ENCODE results near the gene MDFIC2.

MDFIC2 gene

GRCh38 chr3:70247955-70248354, 64.5 kb downstream of the MDFIC2 start:
- no peak for TF ChIP-seq USF1 (IDR thresholded peaks at IDR 0.05)
- TF ChIP-seq ZBTB7A (IDR thresholded peaks at IDR 0.05; ENCODE audit: low read depth): no peak
- TF ChIP-seq TAF1 (IDR thresholded peaks at IDR 0.05; ENCODE audit: low read depth): no peak
- no peak for TF ChIP-seq EP300 (IDR thresholded peaks at IDR 0.05; ENCODE audit: borderline replicate concordance)
- no peak for TF ChIP-seq CREB1 (IDR thresholded peaks at IDR 0.05; ENCODE audit: low read depth)
- no peak for TF ChIP-seq YY1 (IDR thresholded peaks at IDR 0.05; ENCODE audit: low read depth)
- no peak for TF ChIP-seq RAD21 (IDR thresholded peaks at IDR 0.05; ENCODE audit: low read depth)
- TF ChIP-seq CEBPB (IDR thresholded peaks at IDR 0.05): no peak
- TF ChIP-seq REST (IDR thresholded peaks at IDR 0.05; ENCODE audit: low read depth): no peak
- no peak for TF ChIP-seq TCF12 (IDR thresholded peaks at IDR 0.05; ENCODE audit: low read depth)
- TF ChIP-seq NFIC (IDR thresholded peaks at IDR 0.05): no peak
- no peak for TF ChIP-seq EGR1 (IDR thresholded peaks at IDR 0.05)
- TF ChIP-seq FOXM1 (IDR thresholded peaks at IDR 0.05; ENCODE audit: borderline replicate concordance, low read depth): no peak

- TF ChIP-seq FOXM1 (IDR thresholded peaks at IDR 0.05; ENCODE audit: borderline replicate concordance, low read depth) (no peak), TAF1 (IDR thresholded peaks at IDR 0.05; ENCODE audit: low read depth) (no peak), RAD21 (IDR thresholded peaks at IDR 0.05; ENCODE audit: low read depth) (no peak), EP300 (IDR thresholded peaks at IDR 0.05; ENCODE audit: borderline replicate concordance) (no peak), REST (IDR thresholded peaks at IDR 0.05; ENCODE audit: low read depth) (no peak), ZBTB7A (IDR thresholded peaks at IDR 0.05; ENCODE audit: low read depth) (no peak), TCF12 (IDR thresholded peaks at IDR 0.05; ENCODE audit: low read depth) (no peak), EGR1 (IDR thresholded peaks at IDR 0.05) (no peak)
Observed at GRCh38 chr3:70245746-70246525, 66.5 kb downstream of the MDFIC2 start.

DNA sequence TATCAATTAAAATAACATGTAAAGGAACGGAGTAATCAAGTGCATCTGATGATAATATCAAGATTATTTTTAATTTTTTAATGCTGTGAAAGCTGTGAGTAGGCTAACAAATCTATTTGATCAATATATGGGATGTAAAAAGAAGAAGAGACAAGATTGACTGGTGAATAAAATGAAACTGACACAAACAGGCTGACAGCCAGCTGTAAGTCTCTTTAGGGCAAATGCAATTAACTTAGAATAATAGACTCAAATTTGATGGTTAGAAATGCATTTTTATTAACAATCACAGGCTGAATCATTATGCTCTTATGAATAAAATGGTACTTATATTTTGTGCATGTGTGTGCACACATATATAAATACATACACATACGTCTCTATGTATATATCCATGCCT, 68.0 kb downstream of the MDFIC2 start:
- TF ChIP-seq, protein P1, sequence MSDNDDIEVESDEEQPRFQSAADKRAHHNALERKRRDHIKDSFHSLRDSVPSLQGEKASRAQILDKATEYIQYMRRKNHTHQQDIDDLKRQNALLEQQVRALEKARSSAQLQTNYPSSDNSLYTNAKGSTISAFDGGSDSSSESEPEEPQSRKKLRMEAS (IDR thresholded peaks at IDR 0.05): no peak
- TF ChIP-seq ZBTB7A (IDR thresholded peaks at IDR 0.05; ENCODE audit: low read depth): no peak
- no peak for TF ChIP-seq TCF12 (IDR thresholded peaks at IDR 0.05; ENCODE audit: low read depth)
- TF ChIP-seq TAF1 (IDR thresholded peaks at IDR 0.05; ENCODE audit: low read depth): no peak
- TF ChIP-seq FOXM1 (IDR thresholded peaks at IDR 0.05; ENCODE audit: borderline replicate concordance, low read depth): no peak
- no peak for TF ChIP-seq EP300 (IDR thresholded peaks at IDR 0.05; ENCODE audit: borderline replicate concordance)

- TF ChIP-seq EP300 (IDR thresholded peaks at IDR 0.05; ENCODE audit: borderline replicate concordance): no peak
- no peak for TF ChIP-seq USF1 (IDR thresholded peaks at IDR 0.05)
- TF ChIP-seq FOXM1 (IDR thresholded peaks at IDR 0.05; ENCODE audit: borderline replicate concordance, low read depth): no peak
- TF ChIP-seq TEAD4 (IDR thresholded peaks at IDR 0.05): no peak
- no peak for TF ChIP-seq CEBPB (IDR thresholded peaks at IDR 0.05)
- no peak for TF ChIP-seq REST (IDR thresholded peaks at IDR 0.05; ENCODE audit: low read depth)
- no peak for TF ChIP-seq EGR1 (IDR thresholded peaks at IDR 0.05)
- no peak for TF ChIP-seq NFIC (IDR thresholded peaks at IDR 0.05)
- TF ChIP-seq YY1 (IDR thresholded peaks at IDR 0.05; ENCODE audit: low read depth): no peak
- TF ChIP-seq TAF1 (IDR thresholded peaks at IDR 0.05; ENCODE audit: low read depth): no peak
- TF ChIP-seq ZBTB7A (IDR thresholded peaks at IDR 0.05; ENCODE audit: low read depth): no peak
- no peak for TF ChIP-seq TCF12 (IDR thresholded peaks at IDR 0.05; ENCODE audit: low read depth)
- TF ChIP-seq, protein P1 (IDR thresholded peaks at IDR 0.05): no peak
Observed at GRCh38 chr3:70242297-70242882, 70.0 kb downstream of the MDFIC2 start.
